HEK293T (cell line): Measurements from ENCODE around the gene KRTAP12-1.

Source experiments
- ARNT ChIP-seq: fragments of 450-650 bp; IDR thresholded peaks from 2 replicates; pipeline ENCODE4 v1.6.1; 2017; ENCODE audit warnings: mild to moderate bottlenecking
- BHLHE40 ChIP-seq: fragments of 450-650 bp; IDR thresholded peaks from 2 replicates; pipeline ENCODE4 v1.6.1; 2016; ENCODE audit warnings: mild to moderate bottlenecking, moderate library complexity, borderline replicate concordance
- CTBP1 ChIP-seq: fragments of 450-650 bp; IDR thresholded peaks from 2 replicates; pipeline ENCODE4 v1.6.1; 2016; ENCODE audit warnings: borderline replicate concordance
- FOXA1 ChIP-seq: fragments of 450-650 bp; IDR thresholded peaks from 2 replicates; pipeline ENCODE4 v1.6.1; 2016; ENCODE audit warnings: mild to moderate bottlenecking
- FOXK2 ChIP-seq: fragments of 450-650 bp; IDR thresholded peaks from 2 replicates; pipeline ENCODE4 v1.6.1; 2016; ENCODE audit warnings: mild to moderate bottlenecking
- FOXM1 ChIP-seq: fragments of 450-650 bp; IDR thresholded peaks from 2 replicates; pipeline ENCODE4 v1.6.1; 2017; ENCODE audit warnings: mild to moderate bottlenecking, borderline replicate concordance
- L3MBTL2 ChIP-seq: fragments of 450-650 bp; conservative IDR thresholded peaks from 2 replicates; pipeline ENCODE4 v1.6.1; 2016; ENCODE audit warnings: mild to moderate bottlenecking
- NFRKB ChIP-seq: fragments of 450-650 bp; IDR thresholded peaks from 2 replicates; pipeline ENCODE4 v1.6.1; 2016; ENCODE audit warnings: mild to moderate bottlenecking, moderate library complexity
- PKNOX1 ChIP-seq: fragments of 450-650 bp; IDR thresholded peaks from 2 replicates; pipeline ENCODE4 v1.6.1; 2016
- SP1 ChIP-seq: fragments of 450-650 bp; IDR thresholded peaks from 2 replicates; pipeline ENCODE4 v1.6.1; 2017
- TARDBP ChIP-seq: fragments of 450-650 bp; IDR thresholded peaks from 2 replicates; pipeline ENCODE4 v1.6.1; 2016

- TF ChIP-seq NFRKB = no peak
- TF ChIP-seq FOXM1 = no peak
- TF ChIP-seq FOXK2 = no peak
- TF ChIP-seq FOXA1 = no peak
- no peak for TF ChIP-seq ARNT
- no peak for TF ChIP-seq CTBP1
- TF ChIP-seq PKNOX1 = no peak
- no peak for TF ChIP-seq L3MBTL2
- no peak for TF ChIP-seq SP1
- no peak for TF ChIP-seq BHLHE40
- no peak for TF ChIP-seq TARDBP
These were observed 19.6 kb upstream of the KRTAP12-1 start for GRCh38 chr21:44701541-44701940.
